NCI-H1436 treated with DMSO at 0.1 percent for 48 hours (cell line): ENCODE measurements around the gene PARS2.
"Not testable (repeated sequence)": the region's sequence is repeated elsewhere in the genome, so short reads cannot be mapped to it uniquely, and the experiment has no call there.

Experiments
- DNase-seq: peaks from one replicate; lab custom pipeline; 2025; lab: John Stamatoyannopoulos, UW

PARS2 gene

GRCh38 chr1:54800041-54800898, 35.9 kb upstream of the PARS2 start:
- DNase-seq = no peak

GRCh38 chr1:54798769-54799641, 34.7 kb upstream of the PARS2 start:
- no peak for DNase-seq

GRCh38 chr1:54798206-54798605, 33.9 kb upstream of the PARS2 start:
- no peak for DNase-seq

- DNase-seq = no peak
Observed at GRCh38 chr1:54796902-54797301, 32.6 kb upstream of the PARS2 start.

DNA sequence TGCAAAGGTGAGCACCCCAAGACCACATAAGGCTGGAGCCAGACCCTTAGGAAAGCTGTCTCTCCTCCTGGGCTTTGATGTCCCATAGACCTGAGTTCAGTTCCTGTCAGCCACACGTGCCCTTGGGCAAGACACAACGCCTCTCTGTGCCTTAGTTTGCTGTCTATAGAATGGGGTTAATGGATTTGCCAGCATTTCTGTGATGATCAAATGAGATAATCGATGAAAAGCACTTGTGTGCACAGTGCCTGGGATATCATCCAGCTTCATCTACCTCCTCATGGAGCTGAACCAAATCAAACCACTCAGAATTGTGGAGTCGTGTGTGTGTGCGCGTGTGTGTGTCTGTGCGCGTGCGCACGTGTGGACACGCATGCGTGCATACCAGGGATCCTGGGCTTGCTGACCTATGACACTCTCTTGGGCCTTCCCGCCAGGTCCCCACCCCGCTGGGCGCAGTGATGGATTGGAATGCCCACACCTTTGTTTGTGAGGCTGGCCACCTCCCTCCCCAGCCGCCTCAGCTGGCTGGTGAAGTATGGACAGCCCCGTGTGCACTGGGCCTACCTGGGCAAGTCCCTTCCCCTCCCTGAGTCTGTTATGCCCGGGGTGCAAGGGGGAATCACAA, 31.6 kb upstream of the PARS2 start:
- DNase-seq = no peak

DNA sequence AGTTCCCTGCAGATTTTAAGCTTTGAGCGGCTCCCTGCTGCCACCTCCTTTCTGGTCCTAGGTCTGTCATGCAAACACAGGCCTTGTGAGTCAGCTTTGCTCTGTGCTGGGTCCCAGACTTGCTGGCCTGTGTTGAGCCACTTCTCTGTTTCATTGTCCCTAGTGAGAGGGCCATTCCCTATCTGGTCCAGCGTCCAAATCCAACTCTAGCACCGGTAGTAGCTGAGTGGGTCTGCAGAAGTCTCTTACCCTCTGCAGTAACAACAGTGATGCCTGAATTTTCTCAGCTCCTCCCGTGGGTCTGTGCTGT, 31.0 kb upstream of the PARS2 start:
- no peak for DNase-seq

DNA sequence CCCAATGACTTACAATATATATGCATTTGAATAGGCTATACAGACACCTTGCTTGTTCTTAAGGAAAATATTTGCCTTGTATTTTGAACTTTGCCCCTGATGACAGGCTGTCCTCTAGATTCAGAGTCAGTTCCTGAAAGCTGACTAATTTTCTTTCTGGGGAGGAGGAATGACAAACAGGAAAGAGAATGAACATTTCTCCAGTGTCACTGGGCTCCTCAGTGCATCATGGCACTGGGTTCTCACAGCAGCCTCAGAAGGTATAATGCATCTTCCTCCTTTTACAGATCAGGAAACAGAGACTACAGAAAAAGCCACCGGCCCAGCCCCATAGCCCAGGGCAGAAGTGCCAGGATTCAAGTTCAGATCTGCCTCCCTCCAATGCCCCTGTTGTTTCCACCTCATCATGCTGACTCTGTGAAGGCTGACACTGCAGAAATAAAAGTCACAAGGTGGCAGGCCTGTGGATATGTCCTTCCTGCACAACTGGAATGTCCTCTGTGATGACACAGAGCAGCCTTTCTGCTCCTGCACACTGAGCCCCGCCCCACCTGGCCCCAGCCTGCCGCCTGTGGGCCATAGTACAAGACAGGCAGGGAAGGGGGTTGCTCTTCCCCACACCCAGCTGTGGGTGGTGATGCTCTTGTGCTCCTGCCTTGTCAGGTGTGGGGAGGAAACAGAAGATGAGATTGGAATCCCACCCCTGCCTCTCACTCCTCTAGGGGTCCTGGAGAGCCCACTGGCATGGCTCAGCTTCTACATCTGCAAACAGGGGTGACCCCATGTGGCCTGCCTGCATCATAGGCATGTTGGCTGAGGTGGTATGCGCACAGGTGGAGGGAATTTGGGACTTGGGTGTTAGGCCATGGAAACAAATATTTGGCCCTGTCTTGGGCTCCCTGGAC, 30.4 kb upstream of the PARS2 start:
- DNase-seq = no peak

DNA sequence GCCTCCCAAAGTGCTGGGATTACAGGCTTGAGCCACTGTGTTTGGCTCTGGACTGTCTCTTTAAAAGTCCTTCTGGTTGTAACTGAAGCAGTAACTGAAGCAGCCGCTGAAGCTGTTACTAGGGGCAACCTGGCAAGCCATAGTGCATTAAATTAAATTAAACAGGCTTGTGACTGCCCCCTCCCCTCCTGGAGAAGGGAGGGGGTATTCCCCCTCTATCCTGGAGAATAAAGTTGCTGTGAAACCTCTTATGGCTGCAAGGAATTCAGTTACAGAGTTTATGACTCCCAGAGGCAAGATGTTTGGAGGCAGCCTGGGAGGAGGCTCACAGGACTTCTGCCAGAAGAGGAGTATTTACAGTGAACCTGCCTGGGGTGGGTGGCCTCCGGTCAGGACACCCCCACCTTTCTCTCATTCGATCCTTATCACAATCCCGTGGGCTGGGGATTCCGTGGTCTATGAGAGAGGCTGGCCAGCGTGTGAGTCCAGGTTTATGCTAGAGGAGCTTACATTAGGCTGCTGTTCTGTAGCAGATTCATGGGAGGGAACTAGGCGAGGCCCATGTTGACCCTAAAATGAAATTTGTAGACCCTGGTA, 28.5 kb upstream of the PARS2 start:
- DNase-seq = no peak

GRCh38 chr1:54791880-54792522, 27.7 kb upstream of the PARS2 start:
- no peak for DNase-seq

GRCh38 chr1:54788459-54788858, 24.1 kb upstream of the PARS2 start:
- DNase-seq = no peak

DNA sequence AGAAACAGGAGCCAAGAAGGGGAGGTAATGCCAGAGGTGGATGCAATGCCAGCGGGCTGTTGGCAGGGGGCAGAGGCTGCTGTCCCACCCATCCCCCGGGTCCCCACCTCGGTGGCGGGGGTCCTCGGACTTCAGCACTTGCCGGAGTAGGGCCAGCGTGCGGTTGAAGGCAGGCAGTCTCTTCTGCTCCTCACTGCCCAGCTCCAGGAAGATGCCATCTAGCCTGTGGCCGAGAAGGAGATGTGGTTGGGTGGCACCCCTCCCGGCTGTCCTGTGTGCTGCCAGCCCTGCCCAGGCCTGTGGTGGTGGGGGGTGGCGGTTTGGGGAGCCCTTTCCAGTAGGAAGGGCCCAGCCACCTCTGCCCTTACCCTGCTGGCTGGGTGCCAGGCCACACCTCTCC, 23.3 kb upstream of the PARS2 start:
- no peak for DNase-seq

DNA sequence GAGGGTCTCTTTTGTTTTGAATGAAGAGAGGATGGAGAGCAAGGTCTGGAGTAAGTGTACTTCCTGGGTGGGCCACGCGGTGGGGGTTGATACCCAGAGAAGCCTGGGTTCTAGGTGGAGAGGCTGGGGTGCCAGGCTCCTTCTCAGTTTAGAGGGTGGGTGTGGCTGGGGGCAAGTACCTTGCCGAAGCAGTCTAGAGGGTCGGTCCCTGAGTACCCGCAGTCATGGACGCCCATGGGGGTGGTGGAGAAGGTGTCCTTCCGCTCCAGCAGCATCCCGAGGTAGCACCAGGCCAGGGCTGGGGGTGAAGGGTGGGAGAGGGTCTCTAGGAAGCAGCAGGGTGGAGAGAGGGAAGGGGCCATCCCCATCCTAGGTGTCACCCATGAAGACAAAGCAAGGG, 22.5 kb upstream of the PARS2 start:
- no peak for DNase-seq

DNA sequence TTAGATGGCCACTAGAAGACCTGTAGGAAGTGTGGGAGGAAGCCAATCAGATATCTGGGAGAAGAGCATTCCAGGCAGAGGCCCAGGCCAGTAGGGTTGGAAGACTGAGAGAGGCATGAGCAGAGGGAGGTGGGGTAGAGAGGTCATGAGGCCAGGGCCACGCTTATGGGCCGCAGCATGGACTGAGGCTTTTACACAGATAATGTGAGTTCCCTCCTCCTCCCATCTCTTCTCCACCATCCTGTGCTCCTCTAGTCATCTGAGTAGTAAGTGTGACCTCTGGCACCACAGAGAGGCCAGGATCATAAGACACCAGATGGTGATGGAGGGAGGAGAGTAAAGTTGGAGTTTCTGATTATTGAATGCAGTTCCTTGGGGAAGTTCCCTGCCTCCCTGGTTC, 19.7 kb upstream of the PARS2 start:
- DNase-seq = no peak

DNA sequence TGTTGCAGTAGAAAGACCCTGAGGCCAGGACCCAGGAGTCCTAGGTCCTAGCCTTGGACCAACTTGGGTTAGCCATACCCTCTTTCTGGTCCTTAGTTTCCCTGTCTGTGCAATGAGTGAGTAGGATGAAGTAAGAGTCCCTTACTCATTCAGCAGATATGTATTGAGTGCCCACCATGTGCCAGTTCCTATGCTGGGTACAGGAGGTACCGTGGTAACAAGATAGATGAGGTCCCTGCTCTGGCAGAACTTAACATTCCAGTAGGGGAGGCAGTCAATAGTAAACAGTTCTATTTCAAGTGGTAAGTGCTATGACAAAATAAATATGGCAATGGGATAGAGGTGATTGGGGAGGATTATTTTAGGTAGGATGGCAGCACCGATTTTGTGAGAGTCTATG, 18.3 kb upstream of the PARS2 start:
- no peak for DNase-seq

DNA sequence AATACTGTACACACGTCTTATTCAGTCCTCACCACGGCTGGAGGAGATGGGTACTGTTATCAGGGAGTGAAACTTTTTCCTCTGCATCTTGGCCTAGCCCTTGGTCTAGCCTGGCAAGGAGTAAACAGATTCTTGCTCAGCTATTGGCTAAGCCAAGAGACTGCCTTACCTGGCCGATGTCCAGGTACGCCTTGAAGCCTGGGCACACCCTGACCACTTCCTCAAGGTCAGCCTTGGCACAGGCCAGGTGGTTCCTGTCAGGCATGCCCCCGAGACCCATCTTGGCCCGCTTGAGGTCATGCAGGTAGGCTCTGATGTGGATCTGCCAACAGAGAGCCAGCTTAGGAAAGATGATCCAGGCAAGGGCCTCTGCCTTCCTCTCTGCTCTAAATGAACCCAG, 17.8 kb upstream of the PARS2 start:
- no peak for DNase-seq

DNA sequence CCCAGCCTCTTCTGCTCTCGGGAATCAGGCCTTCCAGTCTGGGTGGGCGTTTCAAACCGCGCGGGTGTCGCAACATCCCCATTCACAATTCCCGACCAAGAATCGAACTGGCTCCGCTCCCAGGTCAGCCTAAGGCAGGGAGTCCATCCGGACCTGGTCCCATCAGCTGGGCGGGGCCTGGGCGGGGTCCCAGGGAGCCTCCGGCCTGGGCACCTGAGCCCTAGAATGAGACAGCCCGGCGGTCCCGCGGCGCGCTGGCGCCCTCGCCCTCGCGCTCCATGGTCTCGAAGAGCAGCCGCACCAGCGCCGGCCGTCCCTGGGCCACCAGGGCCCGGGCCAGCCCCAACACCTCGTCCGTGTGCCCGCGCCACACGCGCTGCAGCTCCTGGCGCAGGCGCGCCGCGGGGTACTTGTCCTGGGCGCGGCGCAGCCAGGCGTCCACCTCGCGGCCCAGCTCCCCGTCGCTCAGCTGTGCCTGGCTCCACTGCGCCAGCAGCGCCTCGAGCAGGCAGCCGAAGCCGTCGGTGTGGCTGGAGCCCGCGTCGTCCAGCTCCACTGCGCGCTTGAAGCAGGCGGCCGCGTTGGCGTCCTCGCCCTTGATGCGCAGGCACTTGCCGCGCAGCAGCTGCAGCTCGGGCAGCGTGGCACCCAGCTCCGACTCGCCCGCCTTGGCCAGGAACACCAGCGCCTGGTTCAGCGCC, 16.9 kb upstream of the PARS2 start:
- no peak for DNase-seq

- DNase-seq = no peak
Observed at GRCh38 chr1:54777431-54777830, 13.1 kb upstream of the PARS2 start.

GRCh38 chr1:54777011-54777410, 12.7 kb upstream of the PARS2 start:
- no peak for DNase-seq

- DNase-seq = not testable (repeated sequence)
Observed at GRCh38 chr1:54775828-54776721, 11.8 kb upstream of the PARS2 start.
